ENCODE results near the gene GLIS1. TPM values are rescaled to one million over a fixed set of nuclear protein-coding genes. Genes with fewer than 3 reads are reported as not detected.

Gene GLIS1
- total and polyA plus RNA-seq, 2 of the 8 experiments (the other 6 are each of a cell fraction or from before 2014, with no cell fraction given) = 0.15 to 0.22 TPM

GRCh38 chr1:53657891-53658396, 81.0 kb downstream of the GLIS1 start (continued):
- TF ChIP-seq, protein P1, sequence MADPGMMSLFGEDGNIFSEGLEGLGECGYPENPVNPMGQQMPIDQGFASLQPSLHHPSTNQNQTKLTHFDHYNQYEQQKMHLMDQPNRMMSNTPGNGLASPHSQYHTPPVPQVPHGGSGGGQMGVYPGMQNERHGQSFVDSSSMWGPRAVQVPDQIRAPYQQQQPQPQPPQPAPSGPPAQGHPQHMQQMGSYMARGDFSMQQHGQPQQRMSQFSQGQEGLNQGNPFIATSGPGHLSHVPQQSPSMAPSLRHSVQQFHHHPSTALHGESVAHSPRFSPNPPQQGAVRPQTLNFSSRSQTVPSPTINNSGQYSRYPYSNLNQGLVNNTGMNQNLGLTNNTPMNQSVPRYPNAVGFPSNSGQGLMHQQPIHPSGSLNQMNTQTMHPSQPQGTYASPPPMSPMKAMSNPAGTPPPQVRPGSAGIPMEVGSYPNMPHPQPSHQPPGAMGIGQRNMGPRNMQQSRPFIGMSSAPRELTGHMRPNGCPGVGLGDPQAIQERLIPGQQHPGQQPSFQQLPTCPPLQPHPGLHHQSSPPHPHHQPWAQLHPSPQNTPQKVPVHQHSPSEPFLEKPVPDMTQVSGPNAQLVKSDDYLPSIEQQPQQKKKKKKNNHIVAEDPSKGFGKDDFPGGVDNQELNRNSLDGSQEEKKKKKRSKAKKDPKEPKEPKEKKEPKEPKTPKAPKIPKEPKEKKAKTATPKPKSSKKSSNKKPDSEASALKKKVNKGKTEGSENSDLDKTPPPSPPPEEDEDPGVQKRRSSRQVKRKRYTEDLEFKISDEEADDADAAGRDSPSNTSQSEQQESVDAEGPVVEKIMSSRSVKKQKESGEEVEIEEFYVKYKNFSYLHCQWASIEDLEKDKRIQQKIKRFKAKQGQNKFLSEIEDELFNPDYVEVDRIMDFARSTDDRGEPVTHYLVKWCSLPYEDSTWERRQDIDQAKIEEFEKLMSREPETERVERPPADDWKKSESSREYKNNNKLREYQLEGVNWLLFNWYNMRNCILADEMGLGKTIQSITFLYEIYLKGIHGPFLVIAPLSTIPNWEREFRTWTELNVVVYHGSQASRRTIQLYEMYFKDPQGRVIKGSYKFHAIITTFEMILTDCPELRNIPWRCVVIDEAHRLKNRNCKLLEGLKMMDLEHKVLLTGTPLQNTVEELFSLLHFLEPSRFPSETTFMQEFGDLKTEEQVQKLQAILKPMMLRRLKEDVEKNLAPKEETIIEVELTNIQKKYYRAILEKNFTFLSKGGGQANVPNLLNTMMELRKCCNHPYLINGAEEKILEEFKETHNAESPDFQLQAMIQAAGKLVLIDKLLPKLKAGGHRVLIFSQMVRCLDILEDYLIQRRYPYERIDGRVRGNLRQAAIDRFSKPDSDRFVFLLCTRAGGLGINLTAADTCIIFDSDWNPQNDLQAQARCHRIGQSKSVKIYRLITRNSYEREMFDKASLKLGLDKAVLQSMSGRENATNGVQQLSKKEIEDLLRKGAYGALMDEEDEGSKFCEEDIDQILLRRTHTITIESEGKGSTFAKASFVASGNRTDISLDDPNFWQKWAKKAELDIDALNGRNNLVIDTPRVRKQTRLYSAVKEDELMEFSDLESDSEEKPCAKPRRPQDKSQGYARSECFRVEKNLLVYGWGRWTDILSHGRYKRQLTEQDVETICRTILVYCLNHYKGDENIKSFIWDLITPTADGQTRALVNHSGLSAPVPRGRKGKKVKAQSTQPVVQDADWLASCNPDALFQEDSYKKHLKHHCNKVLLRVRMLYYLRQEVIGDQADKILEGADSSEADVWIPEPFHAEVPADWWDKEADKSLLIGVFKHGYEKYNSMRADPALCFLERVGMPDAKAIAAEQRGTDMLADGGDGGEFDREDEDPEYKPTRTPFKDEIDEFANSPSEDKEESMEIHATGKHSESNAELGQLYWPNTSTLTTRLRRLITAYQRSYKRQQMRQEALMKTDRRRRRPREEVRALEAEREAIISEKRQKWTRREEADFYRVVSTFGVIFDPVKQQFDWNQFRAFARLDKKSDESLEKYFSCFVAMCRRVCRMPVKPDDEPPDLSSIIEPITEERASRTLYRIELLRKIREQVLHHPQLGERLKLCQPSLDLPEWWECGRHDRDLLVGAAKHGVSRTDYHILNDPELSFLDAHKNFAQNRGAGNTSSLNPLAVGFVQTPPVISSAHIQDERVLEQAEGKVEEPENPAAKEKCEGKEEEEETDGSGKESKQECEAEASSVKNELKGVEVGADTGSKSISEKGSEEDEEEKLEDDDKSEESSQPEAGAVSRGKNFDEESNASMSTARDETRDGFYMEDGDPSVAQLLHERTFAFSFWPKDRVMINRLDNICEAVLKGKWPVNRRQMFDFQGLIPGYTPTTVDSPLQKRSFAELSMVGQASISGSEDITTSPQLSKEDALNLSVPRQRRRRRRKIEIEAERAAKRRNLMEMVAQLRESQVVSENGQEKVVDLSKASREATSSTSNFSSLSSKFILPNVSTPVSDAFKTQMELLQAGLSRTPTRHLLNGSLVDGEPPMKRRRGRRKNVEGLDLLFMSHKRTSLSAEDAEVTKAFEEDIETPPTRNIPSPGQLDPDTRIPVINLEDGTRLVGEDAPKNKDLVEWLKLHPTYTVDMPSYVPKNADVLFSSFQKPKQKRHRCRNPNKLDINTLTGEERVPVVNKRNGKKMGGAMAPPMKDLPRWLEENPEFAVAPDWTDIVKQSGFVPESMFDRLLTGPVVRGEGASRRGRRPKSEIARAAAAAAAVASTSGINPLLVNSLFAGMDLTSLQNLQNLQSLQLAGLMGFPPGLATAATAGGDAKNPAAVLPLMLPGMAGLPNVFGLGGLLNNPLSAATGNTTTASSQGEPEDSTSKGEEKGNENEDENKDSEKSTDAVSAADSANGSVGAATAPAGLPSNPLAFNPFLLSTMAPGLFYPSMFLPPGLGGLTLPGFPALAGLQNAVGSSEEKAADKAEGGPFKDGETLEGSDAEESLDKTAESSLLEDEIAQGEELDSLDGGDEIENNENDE (IDR thresholded peaks at IDR 0.05; ENCODE audit: insufficient replicate concordance, low read length) = no peak
- TF ChIP-seq YY1 (IDR thresholded peaks at IDR 0.05; ENCODE audit: low read depth, low read length) (no peak), SIX5 (IDR thresholded peaks at IDR 0.05; ENCODE audit: low read depth, low read length) (no peak), TAF1 (IDR thresholded peaks at IDR 0.05; ENCODE audit: low read depth, low read length) (no peak), CBX5 (IDR thresholded peaks at IDR 0.05; ENCODE audit: low read depth, low read length) (no peak), SRF (IDR thresholded peaks at IDR 0.05; ENCODE audit: low read depth, low read length) (no peak), RNF2 (IDR thresholded peaks at IDR 0.05; ENCODE audit: borderline replicate concordance, low read depth, low read length, missing control alignments, poor library complexity, severe bottlenecking) (no peak), ZNF274 (IDR thresholded peaks at IDR 0.05; ENCODE audit: borderline replicate concordance, extremely low read depth, low read length) (no peak), GABPA (IDR thresholded peaks at IDR 0.05; ENCODE audit: borderline replicate concordance, insufficient read depth, low read length) (no peak), ASH2L (IDR thresholded peaks at IDR 0.05; ENCODE audit: low read length) (no peak), HDAC2 (IDR thresholded peaks at IDR 0.05; ENCODE audit: borderline replicate concordance in 1 of 2, low read depth in 2 of 2, low read length in 2 of 2) (no peak)

Measured in H1 (cell line).